Endodermal cell (in vitro differentiated cells): ENCODE measurements around the gene SREBF2. TPM values are rescaled to one million over a fixed set of nuclear protein-coding genes. Genes with fewer than 3 reads are reported as not detected.
A peak's percentile ranks its signal among the peaks of the same experiment; 100 is the strongest.

Experiments used
- DNase-seq: peaks from one replicate; pipeline ENCODE4 v3.0.0-alpha.2; 2017
- H3K27ac ChIP-seq: 2 replicates; pipeline ENCODE4 v1.5.1; 2013; ENCODE audit warnings: mild to moderate bottlenecking, low read depth, low read length, moderate library complexity
- H3K27me3 ChIP-seq: 2 replicates; pipeline ENCODE4 v1.6.1; 2013; ENCODE audit warnings: mild to moderate bottlenecking, low read length, moderate library complexity; ENCODE audit not compliant: insufficient read depth, control insufficient read depth, poor library complexity, severe bottlenecking
- H3K36me3 ChIP-seq: 2 replicates; pipeline ENCODE4 v1.7.0; 2013; ENCODE audit warnings: mild to moderate bottlenecking, low read length, moderate library complexity; ENCODE audit not compliant: control insufficient read depth, insufficient read depth
- H3K4me1 ChIP-seq: one replicate; pipeline ENCODE4 v1.7.0; 2013; ENCODE audit warnings: low read length; ENCODE audit not compliant: control insufficient read depth, insufficient read depth
- H3K4me3 ChIP-seq: 2 replicates; pipeline ENCODE4 v1.5.1; 2013; ENCODE audit warnings: mild to moderate bottlenecking, low read length, moderate library complexity
- H3K9ac ChIP-seq: 2 replicates; pipeline ENCODE4 v1.6.1; 2013; ENCODE audit warnings: mild to moderate bottlenecking, low read length, moderate library complexity; ENCODE audit not compliant: poor library complexity, severe bottlenecking; ENCODE audit errors: extremely low read depth
- H3K9me3 ChIP-seq: 2 replicates; pipeline ENCODE4 v1.6.1; 2013; ENCODE audit warnings: mild to moderate bottlenecking, low read length, moderate library complexity; ENCODE audit not compliant: control insufficient read depth
- H3K27ac Mint-ChIP-seq: 2 replicates; pipeline ENCODE4 v1.8.0; 2020; ENCODE audit warnings: mixed read lengths
- H3K27me3 Mint-ChIP-seq: 2 replicates; pipeline ENCODE4 v1.8.0; 2021; ENCODE audit warnings: mild to moderate bottlenecking, mixed read lengths; ENCODE audit not compliant: insufficient read depth
- H3K36me3 Mint-ChIP-seq: 2 replicates; pipeline ENCODE4 v1.8.0; 2020; ENCODE audit warnings: low read depth, mixed read lengths
- H3K4me1 Mint-ChIP-seq: 2 replicates; pipeline ENCODE4 v1.8.0; 2020; ENCODE audit warnings: mixed read lengths
- H3K4me3 Mint-ChIP-seq: 2 replicates; pipeline ENCODE4 v1.8.0; 2020; ENCODE audit warnings: mild to moderate bottlenecking, moderate library complexity, mixed read lengths
- H3K9me3 Mint-ChIP-seq: 2 replicates; pipeline ENCODE4 v1.8.0; 2020; ENCODE audit warnings: mild to moderate bottlenecking, mixed read lengths
- WGBS, 2 experiments: methylation state at CpG; one replicate each; pipeline versions ENCODE4 v1.1.5 to v1.1.7; 2013; ENCODE audit warnings: missing lambda C conversion rate in 2 of 2, mixed read lengths in 1 of 2; ENCODE audit not compliant: insufficient coverage in 1 of 2, insufficient read length in 1 of 2; 5-methylcytosine and 5-hydroxymethylcytosine counted together
- microRNA-seq: library from miRNA; unstranded; fragments of <30 nt; microRNA quantifications from one replicate; pipeline ENCODE4 v1.2.0, GENCODE V29; 2020; ENCODE audit warnings: borderline microRNAs expressed
- total RNA-seq, 2 donors: library from RNA; stranded (reverse); fragmentation: NEBNext Ultra II Directional in 1 of 2; extraction: Animal tissue kit (Norgen Biotek cat#: 25700) in 1 of 2; gene quantifications; 2 replicates in 1 of 2; 3 replicates in 1 of 2; pipeline ENCODE4 v1.2.1, GENCODE V29; 2021
- TF ChIP-seq, protein P1 (sequence below): fragments of 200-600 bp; sonication (generic); conservative IDR thresholded peaks from 2 replicates; pipeline ENCODE4 v1.5.0; 2021; ENCODE audit warnings: antibody characterized with exemption, mild to moderate bottlenecking

Gene SREBF2
- total RNA-seq, 2 donors from 2014 or later = 125 to 135 TPM

DNA sequence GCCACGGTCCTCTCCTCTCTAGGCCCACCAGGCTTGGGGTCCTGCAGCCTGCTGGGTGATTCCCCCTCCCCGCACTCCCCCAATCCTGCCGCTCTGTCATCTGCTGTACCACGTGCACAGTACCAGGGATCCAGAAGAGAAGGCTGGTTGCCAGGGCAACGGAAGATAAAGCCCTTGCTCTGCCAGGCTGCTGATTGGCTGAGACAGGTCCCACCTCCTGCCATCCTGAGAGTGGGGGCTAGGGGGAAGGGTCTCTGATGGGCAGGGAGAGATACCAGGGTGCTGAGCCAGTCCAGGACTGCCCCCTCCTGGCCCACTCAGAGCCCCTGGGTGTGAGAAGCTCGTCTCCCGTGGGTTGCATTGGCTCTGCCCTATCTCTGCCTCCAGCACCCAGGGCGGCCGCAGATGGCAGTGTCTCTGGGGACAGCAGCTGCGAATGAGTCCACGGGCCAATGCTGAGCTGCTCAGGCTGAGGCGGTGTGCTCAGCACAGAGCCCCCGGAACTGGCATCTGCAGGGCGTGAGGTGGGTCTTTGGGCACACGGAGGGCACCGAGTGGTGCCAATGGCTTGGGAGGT is 119.1 kb downstream of the SREBF2 start, which contains the start of gene SMIM45:
SMIM45 (plus strand) TSS at position 253 of the 577 bp plus-strand sequence.
- Histone ChIP-seq H3K4me1 (no peaks in the 10 kb centered on the region), H3K9me3 (no peaks in the 10 kb centered on the region), H3K27me3 (no peaks in the 10 kb centered on the region), H3K4me3 (no peak within 1 kb of the TSS), H3K36me3 (no peaks in the 10 kb centered on the region), H3K27ac (no peak within 1 kb of the TSS), H3K9ac (no peak within 1 kb of the TSS)
- Mint-ChIP-seq H3K4me3 (no peak within 1 kb of the TSS), H3K9me3 (no peaks in the 10 kb centered on the region), H3K36me3 (no peaks in the 10 kb centered on the region), H3K27ac (no peak within 1 kb of the TSS), H3K27me3 (peaks cover 2% of the 10 kb centered on the region), H3K4me1 (peaks cover 7% of the 10 kb centered on the region)
- TF ChIP-seq, protein P1, sequence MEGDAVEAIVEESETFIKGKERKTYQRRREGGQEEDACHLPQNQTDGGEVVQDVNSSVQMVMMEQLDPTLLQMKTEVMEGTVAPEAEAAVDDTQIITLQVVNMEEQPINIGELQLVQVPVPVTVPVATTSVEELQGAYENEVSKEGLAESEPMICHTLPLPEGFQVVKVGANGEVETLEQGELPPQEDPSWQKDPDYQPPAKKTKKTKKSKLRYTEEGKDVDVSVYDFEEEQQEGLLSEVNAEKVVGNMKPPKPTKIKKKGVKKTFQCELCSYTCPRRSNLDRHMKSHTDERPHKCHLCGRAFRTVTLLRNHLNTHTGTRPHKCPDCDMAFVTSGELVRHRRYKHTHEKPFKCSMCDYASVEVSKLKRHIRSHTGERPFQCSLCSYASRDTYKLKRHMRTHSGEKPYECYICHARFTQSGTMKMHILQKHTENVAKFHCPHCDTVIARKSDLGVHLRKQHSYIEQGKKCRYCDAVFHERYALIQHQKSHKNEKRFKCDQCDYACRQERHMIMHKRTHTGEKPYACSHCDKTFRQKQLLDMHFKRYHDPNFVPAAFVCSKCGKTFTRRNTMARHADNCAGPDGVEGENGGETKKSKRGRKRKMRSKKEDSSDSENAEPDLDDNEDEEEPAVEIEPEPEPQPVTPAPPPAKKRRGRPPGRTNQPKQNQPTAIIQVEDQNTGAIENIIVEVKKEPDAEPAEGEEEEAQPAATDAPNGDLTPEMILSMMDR = no peak
- DNase-seq = peak; percentile 78
- 71 to 82% methylated on average over 9 to 16 of the region's 16 CpGs for WGBS, 2 experiments

DNA sequence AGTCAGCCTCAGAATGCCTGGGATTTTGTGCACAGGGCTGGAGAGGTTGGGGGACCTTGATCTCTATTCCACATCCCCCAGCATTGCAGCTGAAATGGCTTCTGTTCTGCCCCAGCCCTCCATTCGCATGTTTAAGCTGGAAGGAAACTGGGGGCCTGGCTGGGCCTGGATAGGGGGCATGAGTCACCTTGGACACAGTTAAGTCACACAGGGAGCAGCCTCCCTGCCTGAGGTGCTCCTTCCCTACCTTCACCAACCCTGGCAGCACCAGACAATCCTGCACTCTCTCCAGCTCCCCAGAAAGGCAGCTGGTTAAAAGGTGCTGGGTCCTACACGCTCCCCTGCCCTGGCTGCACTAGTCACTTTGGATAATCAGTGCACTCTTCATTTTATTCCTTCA is 119.8 kb downstream of the SREBF2 start:
- no peak overlapping the region for H3K9ac ChIP-seq
- no peaks in the 10 kb centered on the region for H3K4me1 ChIP-seq
- WGBS, 2 experiments = 75 to 80% methylated on average over 1 to 2 of the region's 2 CpGs
- no peaks in the 10 kb centered on the region for H3K36me3 ChIP-seq
- no peak for DNase-seq
- peaks cover 9% of the 10 kb centered on the region for H3K4me1 Mint-ChIP-seq
- H3K27me3 ChIP-seq = no peaks in the 10 kb centered on the region
- H3K27me3 Mint-ChIP-seq = peaks cover 5% of the 10 kb centered on the region
- no peak overlapping the region for H3K4me3 ChIP-seq
- no peaks in the 10 kb centered on the region for H3K36me3 Mint-ChIP-seq
- H3K9me3 Mint-ChIP-seq = peaks cover 1% of the 10 kb centered on the region
- no peak overlapping the region for H3K27ac Mint-ChIP-seq
- no peak overlapping the region for H3K4me3 Mint-ChIP-seq
- H3K9me3 ChIP-seq = no peaks in the 10 kb centered on the region
- no peak overlapping the region for H3K27ac ChIP-seq
- TF ChIP-seq, protein P1 = no peak

Small RNAs within 50 kb of the gene (microRNA-seq; reads per million reads assigned to microRNA genes)
- 71.6 reads per million, percentile 71 among the genes with 10 or more reads in this experiment for gene MIR33A

Other genes starting within 250 kb of the SREBF2 start
- 10 to 100 TPM; 19.0 to 32.3 TPM for gene PMM1, start 243.3 kb upstream of the SREBF2 start, total RNA-seq
- 10 to 100 TPM; 21.8 to 28.9 TPM for gene DESI1, start 212.1 kb upstream of the SREBF2 start, total RNA-seq
- gene XRCC6, start 211.8 kb upstream of the SREBF2 start, total RNA-seq = 100 to 1,000 TPM; 345 to 387 TPM
- 100 to 1,000 TPM; 133 to 146 TPM for gene SNU13, start 144.2 kb upstream of the SREBF2 start, total RNA-seq
- gene MEI1, start 133.6 kb upstream of the SREBF2 start, total RNA-seq = 1 to 10 TPM; 1.2 to 1.5 TPM
- gene CCDC134, start 32.4 kb upstream of the SREBF2 start, total RNA-seq = 10 to 100 TPM; 15.0 to 21.0 TPM
- gene SHISA8, start 82.0 kb downstream of the SREBF2 start, total RNA-seq = under 1 TPM in 1 of 2 donors, not detected in 1; 0.58 TPM
- 1 to 10 TPM; 1.7 to 3.3 TPM for gene TNFRSF13C, start 93.7 kb downstream of the SREBF2 start, total RNA-seq
- gene CENPM, start 114.0 kb downstream of the SREBF2 start, total RNA-seq = 10 to 100 TPM; 28.5 to 43.1 TPM
- gene SEPTIN3, start 136.3 kb downstream of the SREBF2 start, total RNA-seq = 10 to 100 TPM; 10.9 to 13.9 TPM
- gene WBP2NL, start 165.7 kb downstream of the SREBF2 start, total RNA-seq = not detected
- gene NAGA, start 237.7 kb downstream of the SREBF2 start, total RNA-seq = 10 to 100 TPM; 19.2 to 25.4 TPM
- gene PHETA2, start 241.1 kb downstream of the SREBF2 start, total RNA-seq = 1 to 10 TPM; 8.1 to 9.0 TPM
- gene SMDT1, start 246.6 kb downstream of the SREBF2 start, total RNA-seq = 10 to 100 TPM; 29.5 to 41.3 TPM